GM19193 (cell line): ENCODE results near the gene GATA5.

Experiments used
- POLR2A ChIP-seq: IDR thresholded peaks from 4 replicates; pipeline ENCODE4 v1.6.1; 2011; ENCODE audit not compliant: insufficient read depth, insufficient read length; ENCODE audit errors: extremely low read depth

Gene GATA5

GRCh38 chr20:62496568-62497218 is 20.9 kb upstream of the GATA5 start:
- no peak for TF ChIP-seq POLR2A

GRCh38 chr20:62495749-62496567 is 20.2 kb upstream of the GATA5 start:
- TF ChIP-seq POLR2A = no peak

DNA sequence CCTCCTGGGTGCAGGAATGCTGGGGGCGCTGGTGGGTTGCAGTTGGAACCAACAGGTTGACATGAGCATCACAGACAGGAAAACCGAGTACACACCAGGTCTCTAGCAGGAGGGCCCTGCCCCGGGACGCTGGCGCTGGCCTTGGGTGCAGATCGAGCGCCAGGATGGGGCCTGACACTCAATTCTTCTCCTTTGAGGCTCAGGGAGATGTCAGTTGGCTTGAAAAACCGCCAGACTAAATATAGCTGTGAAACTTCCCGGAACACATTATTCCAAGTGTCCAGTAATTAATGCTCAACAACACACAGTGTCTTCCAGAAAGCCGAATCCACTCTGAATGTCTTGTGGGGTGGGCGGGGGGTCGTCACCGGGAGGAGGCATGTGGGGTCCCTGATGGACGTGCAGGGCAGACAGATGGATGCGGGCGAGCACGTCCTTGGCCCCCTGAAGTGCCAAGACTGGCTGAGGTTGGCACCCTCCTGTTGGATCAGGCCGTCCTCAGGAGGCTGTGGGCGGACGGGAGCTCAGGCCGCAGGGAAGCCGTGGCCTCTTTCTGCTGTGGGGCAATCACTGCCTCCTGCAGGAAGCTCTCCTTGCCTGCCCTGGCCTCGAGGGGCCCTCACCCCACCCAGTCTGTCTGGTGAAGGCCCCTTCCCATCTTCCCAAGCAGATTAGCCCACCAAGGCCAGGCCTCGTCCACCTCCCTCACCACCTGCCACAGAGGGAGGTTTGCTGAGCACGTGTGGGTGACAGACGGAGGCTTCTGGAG is 19.4 kb upstream of the GATA5 start:
- TF ChIP-seq POLR2A = no peak

DNA sequence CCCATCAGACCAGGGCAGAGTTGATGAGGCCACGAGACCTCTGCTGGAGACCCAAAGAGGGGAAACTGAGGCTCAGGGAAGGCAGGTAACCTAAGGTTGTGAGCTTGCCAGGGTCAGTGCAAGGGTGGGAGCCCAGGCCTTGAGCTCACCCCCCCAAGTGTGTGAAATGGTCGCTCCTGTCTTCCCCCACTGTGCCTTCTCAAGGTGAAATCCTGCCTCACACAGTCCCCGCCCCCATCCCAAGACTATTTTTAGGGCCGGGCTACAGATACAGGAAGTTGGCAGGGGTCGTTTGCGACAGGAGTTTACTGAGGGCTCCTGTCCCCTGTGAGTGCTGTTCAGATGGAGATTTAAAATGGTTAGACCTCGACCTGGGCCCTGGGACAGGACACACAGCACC is 18.7 kb upstream of the GATA5 start:
- no peak for TF ChIP-seq POLR2A

- TF ChIP-seq POLR2A = no peak
These were observed 18.1 kb upstream of the GATA5 start for GRCh38 chr20:62493886-62494285.

- TF ChIP-seq POLR2A = no peak
These were observed 17.6 kb upstream of the GATA5 start for GRCh38 chr20:62493253-62493885.

DNA sequence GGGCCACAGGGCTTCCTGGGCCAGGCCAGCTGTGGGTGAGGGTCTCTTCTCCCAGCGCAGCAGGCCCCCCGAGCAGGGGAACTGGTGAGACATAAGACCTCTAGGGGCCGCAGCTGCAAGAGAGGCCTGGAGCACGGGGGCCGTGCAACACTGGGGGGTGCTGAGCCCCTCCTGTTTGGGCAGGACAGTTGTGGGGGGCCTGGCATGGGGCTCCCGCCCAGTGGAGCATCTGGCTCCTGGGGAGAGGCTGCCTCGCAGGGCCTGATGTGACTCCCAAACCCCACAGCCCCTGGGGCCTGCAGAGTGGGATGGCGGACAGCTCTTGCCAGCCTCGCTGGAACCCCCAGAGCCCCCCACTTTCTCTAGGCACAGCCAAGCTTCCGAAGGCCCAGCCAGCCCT is 16.9 kb upstream of the GATA5 start:
- no peak for TF ChIP-seq POLR2A

- TF ChIP-seq POLR2A = no peak
These were observed 14.1 kb upstream of the GATA5 start for GRCh38 chr20:62489932-62490263.

DNA sequence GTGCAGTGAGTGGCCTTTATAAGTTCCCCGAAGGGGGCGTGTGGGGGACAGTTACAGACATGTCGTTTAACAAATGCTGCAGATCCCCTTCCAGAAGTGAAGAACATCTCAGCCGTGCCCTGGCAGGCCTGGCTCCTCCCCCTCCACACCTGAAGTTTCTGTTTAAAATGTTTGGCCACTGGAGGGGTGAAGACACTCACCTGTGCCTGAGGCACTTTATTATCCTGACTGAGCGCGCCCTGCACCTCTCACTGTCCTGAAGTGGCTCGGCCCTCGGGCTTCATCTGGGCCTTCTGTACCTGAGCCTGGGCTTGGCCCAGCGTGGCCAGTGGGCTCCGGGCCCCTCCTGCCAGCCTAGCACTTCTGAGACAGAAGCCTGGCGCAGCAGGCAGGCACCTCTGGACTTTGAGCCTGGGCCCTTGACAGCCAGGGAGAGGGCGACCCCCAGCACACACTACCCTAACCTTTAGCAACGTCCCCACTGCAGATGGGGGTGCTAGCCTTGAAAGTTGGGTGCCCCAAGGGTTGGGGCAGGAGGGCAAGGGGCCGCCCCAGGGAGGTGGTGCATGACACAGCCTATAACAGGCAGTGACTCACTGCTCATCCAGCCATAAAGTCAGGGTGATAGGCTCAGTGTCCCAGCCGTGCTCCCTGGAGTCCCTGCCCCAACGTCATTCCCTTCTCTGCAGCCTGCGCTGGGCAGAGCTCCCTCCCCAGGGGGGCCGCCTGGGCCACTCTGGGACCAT is 13.6 kb upstream of the GATA5 start:
- TF ChIP-seq POLR2A = no peak

DNA sequence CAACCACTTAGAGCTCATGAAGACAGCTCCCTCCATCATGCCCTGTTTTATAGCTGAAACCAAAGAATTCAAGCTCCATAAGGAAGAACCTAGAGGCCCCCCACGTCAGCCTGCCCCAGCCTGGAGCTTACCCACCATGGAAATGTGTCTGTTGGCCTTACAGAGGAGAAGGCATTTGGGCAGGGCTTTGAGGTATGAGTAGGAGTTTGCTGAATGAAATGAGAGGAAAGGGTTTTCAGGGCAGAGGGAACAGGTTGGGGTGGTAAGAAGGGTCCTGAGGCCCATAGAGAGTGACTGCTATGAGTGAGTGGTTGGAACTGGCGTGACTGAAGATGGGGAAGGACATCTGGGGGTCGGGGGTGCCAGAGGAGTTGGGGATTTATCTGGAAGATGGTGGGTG is 12.7 kb upstream of the GATA5 start:
- TF ChIP-seq POLR2A = no peak

DNA sequence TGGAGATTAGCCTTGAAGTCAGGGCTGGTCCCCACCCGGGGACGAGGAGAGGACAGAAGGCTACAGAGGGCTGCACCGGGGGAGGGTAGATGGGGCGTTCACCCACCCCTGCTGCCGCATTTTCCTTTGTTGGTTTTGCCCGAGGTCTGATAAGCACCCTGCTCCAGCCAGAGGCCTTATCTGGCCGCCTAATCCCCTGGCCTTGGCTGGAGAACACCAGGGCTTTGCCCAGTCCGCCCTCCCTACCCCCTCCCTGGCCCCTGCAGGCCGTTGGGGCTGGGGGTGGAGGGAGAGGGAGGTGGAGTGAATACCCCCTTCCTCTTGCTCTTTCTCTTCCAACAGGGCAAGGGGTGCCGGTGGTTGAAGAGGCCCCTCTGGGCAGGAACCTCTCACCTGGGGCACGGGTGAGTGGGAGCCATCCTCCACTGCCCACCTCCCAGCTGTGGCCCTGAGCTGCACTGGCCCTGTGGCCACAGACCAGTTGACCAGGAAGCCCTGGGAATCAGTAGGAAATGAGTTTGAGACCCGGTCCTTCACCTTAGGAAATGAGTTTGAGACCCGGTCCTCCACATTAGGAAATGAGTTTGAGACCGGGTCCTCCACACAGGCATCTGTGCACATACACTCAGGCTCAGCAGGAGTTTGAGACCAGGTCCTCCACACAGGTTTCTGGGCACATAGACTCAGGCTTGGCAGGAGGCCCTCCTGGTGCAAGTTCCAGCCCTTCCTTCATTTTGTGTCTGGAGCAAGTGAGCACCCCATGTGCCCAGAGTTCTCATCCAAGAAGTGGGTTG is 12.0 kb upstream of the GATA5 start:
- no peak for TF ChIP-seq POLR2A

DNA sequence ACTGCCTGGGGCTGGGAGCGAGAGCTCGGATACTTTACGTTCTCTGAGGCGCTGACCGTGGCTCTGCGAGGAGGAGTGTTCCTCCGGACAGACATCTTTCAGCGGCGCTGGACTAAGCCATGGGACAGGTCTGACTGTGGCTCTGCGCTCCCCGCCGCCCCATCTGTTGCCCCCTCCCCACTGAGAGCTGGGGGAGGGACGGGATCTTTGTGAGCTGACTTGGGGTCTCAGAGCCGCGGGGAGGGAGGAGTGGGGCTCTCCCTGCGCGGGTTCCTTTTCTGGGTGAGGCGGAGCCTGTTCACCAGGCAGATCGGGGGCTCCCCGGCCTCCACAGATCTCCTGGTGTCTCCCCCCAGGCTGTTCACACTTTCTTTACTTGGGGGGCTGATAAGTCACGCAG is 11.3 kb upstream of the GATA5 start:
- no peak for TF ChIP-seq POLR2A

DNA sequence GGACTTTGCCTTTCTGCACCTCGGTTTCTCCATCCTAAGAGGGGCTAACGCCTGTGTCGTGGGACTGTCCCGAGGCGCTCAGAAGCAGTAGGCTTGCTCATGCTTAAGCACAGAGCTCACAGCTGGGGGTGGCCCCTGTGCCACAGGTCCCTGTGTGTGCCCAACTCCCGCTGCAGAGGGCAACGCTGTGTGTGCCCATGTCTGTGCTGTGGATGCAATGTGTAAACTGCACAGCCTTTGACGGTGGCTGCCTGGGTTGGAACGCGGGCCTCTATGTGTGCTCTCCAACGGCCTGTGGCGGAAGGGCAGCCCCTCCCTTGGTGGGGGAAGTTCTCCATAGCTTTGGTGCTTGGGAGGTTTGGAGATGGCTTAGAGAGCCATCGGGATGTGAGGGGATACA is 10.7 kb upstream of the GATA5 start:
- no peak for TF ChIP-seq POLR2A

GRCh38 chr20:62485701-62486089 is 9.9 kb upstream of the GATA5 start:
- TF ChIP-seq POLR2A = no peak

DNA sequence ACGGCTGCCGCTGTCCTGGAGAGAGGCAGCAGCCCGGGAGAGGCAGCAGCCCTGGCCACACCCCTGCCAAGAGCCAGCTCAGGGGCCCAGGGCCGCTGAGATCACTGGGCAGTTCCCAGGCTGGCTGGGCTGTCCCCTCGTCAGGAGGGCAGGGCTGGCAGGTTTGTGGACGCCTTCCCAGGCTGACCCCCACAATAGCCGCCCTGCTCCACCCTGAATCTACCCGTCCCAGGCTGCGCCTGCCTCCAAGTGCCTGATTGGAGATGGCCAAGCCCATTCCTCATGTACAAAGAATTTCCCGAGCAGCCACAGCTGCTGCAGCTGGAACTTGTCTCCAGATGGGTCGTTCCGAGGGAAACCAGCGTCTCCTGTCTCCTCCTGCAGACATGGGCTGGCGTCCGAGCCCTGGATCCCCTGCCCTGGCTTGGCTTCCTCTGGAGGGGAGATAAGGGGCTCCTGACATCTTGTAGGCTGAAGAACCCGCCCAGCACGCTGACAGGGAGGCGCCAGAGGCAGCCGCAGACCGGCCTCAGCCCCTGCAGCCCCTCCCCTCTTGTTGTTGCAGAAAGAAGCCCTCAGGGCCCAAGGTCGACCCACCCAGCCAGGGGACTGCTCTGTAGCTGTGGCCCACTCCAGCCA is 9.4 kb upstream of the GATA5 start:
- TF ChIP-seq POLR2A = no peak
